HT1080 (cell line): ENCODE data around the gene NKIRAS1. TPM values are rescaled to one million over a fixed set of nuclear protein-coding genes. Genes with fewer than 3 reads are reported as not detected.
A peak's percentile ranks its signal among the peaks of the same experiment; 100 is the strongest.
"Not testable (repeated sequence)": the region's sequence is repeated elsewhere in the genome, so short reads cannot be mapped to it uniquely, and the experiment has no call there.

Source experiments
- DNase-seq: peaks from one replicate; pipeline ENCODE4 v3.0.0-alpha.2; 2015; ENCODE audit warnings: low read depth
- total RNA-seq: library from RNA; depleted of rRNA; stranded (reverse); fragments of >200 nt; shearing (Covaris generic); gene quantifications from 2 replicates; pipeline ENCODE4 v1.2.3, GENCODE V29; 2014; rRNA removed

Gene NKIRAS1
- total RNA-seq, 1 experiment from 2014 or later: 25.0 TPM

DNA sequence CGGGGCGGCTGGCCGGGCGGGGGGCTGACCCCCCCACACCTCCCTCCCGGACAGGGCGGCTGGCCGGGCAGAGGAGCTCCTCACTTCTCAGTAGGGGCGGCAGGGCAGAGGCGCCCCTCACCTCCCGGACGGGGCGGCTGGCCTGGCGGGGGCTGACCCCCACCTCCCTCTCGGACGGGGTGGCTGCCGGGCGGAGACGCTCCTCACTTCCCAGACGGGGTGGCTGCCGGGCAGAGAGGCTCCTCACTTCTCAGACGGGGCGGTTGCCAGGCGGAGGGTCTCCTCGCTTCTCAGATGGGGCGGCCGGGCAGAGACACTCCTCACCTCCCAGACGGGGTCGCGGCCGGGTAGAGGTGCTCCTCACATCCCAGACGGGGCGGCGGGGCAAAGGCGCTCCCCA is 45.4 kb downstream of the NKIRAS1 start:
- DNase-seq: not testable (repeated sequence)

DNA sequence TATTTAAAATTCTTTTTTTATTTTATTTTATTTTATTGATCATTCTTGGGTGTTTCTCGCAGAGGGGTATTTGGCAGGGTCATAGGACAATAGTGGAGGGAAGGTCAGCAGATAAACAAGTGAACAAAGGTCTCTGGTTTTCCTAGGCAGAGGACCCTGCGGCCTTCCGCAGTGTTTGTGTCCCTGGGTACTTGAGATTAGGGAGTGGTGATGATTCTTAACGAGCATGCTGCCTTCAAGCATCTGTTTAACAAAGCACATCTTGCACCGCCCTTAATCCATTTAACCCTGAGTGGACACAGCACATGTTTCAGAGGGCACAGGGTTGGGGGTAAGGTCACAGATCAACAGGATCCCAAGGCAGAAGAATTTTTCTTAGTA is 46.1 kb downstream of the NKIRAS1 start:
- not testable (repeated sequence) for DNase-seq

DNA sequence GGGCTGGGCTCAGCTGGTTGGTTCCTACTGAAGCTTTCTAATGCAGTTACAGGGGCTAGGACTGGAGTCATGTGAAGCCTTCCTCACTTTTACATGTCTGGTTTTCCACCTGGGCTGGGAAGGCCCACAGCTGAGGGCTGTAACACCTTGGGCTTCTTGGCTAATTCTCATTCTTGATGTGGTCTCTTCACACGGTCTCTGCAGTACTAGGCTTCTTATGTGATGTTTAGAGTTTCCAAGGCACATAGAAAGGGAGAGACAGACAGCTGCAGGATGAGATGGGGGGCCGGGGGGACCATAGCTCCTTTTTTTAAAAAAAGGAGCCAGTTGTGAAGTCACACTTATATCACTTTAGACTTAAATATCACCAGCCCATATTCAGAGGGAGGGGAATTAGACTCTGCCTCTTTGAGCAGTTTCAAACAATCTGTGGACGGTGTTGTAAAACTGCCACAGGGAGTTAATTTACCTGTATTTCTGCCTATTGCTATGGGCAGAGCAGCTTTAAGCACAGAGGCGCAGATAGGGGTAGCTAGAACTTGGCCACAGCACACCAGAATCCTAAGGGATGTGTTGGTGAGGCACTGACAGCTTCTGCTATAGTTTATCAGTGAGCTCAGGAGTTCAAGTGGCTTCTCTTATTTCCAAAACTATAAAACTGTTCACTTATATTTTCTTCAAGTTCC is 46.7 kb downstream of the NKIRAS1 start:
- no peak for DNase-seq

DNA sequence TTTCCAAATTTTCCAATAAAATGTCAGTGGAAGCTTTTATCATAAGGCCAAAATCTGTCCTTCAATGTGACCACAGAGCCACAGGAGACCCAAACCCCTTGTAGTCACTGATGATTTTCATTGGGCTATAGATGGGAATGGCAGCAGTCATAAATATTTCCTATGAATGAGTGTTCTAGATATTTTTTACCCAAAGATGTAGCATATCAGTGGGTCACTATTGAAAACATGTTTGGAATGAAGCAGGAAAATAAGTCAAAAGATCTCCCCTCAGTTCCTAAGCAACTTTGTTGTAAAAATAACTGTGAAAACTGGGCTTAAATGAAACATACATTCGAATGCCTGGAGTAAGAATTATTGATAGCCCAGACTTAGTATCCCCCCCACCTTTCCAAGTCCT is 49.0 kb downstream of the NKIRAS1 start:
- DNase-seq: no peak

DNA sequence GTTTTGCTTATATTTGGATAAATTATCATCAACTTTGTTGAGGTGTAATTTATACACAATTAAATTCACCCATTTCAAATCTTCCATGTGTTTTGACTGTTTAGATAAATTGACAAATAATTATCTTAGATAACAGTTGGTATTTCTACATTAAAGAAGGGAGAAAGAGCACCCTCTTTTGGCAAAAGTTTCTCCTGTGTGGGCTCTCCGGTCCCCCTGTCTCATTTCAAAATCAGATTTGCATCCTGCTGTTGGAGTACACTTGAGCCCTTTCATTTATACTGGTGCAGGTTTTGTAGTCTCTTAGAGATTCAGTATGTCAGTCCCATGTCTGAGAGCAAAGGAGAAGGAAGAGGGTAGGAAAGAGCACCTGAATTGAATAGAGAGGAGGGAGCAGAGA is 49.4 kb downstream of the NKIRAS1 start:
- no peak for DNase-seq

DNA sequence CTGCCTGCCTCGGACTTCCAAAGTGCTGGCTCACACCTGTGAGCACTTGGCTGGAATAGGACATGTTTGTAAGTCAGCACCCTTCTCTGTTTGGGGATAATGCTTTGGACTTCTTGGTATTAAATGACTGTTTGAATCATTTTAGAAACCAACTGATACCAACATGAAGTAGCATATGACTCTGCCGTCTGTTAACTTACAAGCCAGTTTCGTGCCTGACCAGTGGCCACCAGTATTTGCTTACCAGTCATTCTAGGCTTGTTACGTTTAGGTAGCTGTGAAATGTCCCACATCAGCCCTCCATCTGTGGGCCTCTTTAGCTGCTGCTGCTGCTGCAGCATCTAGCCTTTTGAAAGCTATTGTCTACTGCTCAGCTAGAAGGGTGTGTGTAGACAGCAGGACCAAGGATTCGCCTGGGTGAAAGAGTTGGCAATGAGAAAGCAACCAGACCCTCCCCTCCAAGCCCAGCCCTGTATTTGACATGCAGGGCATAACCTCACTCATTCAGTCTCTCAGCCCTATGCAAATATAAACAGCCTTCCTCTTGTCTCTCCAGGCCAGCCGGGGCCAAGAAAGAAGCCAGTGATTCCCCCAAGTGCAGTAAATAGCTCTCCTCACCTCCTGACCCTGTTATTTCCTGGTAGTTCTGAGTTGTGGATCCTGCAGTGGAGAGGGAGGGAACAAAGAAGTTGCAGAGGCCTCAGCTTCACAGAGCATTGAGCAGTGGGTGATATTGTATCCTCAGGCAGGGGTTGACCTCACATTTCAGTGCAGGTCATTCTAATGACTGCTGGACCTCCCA is 51.0 kb downstream of the NKIRAS1 start:
- peak; percentile 41 for DNase-seq

DNA sequence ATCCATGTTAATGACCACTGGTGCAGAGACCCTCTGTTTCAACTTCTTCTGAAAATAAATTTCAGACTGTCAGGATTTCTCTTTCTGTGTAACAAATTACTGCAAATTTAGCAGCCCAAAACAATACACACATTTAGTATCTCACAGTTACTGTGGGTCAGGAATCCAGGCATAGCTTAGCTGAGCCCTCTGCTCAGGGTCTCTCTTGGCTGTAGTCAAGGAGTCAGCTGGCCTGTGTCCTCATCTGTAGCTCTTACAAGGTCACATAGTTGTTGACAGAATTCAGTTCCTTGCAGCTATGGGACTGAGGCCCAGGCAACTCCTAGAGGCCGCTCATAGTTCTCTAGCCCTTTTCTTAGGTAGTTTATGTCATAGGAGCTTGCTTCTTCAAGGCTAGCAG is 51.9 kb downstream of the NKIRAS1 start:
- DNase-seq: no peak

DNA sequence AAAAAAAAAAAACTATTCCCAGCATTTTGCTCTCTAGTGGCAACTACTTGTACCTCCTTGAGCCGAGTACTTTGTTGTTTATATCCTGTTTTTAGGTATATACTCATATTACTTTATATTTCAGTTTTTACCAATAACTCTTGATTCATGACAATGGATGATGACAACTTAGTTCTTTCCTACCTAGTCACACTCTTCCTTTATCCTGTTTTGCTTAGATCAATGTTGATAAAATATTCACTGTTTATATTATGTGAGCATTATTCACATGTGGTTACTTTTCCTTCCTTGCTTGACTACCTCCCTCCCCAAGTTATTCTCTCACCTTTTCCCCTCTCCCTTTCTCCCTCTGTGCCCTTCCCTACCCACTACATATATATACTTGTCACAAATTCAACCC is 53.7 kb downstream of the NKIRAS1 start:
- no peak for DNase-seq

DNA sequence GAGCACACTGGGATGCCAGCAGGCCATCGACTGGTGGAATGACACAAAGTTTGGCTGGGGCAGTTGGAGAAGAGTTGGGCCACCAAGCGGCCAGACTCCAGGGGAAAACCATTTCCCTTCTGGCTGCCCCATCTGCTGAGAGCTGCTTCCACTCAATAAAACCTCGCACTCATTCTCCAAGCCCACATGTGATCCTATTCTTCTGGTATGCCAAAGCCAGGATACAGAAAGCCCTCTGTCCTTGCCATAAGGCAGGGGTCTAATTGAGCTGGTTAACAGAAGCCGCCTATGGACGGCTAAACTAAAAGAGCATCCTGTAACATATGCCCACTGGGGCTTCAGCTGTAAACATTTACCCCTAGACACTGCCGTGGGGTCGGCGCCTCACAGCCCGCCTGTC is 55.1 kb downstream of the NKIRAS1 start:
- no peak for DNase-seq

DNA sequence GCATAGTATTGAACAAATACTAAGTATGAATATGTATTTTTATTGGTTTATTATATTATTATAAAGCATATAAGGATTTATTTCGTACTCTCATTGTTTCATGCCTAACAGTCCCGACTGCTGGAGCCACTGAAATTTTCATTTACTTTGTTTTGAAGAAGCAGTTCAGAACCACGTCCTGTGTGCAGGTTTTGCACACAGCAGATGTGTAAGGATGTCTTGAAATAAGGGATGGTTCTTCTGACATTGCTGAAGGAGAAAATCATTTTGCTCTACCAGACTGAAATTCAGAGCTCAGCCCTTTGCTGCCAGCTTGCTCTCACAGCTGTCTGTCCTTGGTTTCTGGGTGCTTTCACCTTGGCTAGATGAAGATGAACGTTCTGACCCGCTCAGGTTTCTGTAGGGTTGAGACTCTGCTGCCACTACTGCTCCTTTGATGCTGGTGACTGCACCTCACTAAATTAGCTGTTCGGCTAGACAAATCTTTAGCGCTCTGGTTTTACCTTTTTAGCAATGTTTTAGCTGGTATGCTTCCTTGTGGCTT is 56.9 kb downstream of the NKIRAS1 start:
- DNase-seq: no peak

DNA sequence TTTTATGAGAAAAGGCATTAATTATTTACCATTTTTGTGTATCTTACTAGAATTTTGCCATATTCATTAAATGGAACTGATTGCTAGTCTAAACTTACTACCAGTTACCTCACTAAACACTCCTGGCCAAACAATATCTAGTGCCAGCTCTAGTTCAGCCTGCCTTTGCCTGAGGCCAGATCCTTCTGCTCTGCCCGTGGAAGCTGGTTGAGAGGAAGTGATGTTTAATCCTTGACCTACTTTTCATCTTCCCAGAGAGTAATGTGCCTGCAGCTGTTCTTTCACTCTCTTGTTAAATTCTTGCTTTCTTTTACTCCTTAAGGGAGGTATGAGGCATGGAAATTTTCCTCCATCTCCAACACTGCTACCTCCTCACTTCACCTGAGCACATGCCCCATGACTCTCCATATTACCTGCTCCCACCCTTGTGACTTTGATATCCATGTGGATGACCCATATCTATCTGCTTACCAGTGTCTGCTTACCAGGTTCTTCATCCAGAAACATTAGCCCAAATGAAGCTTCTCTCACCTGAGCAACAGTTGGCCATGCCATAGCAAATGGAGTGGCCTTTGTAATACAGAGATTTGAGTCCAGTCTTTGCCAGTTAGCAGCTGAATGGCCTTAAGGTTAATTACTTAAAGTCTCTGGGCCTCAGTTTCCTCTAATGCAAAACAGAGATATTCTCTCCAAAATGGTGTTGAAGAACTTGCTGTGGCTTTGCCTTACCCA is 57.6 kb downstream of the NKIRAS1 start:
- no peak for DNase-seq

DNA sequence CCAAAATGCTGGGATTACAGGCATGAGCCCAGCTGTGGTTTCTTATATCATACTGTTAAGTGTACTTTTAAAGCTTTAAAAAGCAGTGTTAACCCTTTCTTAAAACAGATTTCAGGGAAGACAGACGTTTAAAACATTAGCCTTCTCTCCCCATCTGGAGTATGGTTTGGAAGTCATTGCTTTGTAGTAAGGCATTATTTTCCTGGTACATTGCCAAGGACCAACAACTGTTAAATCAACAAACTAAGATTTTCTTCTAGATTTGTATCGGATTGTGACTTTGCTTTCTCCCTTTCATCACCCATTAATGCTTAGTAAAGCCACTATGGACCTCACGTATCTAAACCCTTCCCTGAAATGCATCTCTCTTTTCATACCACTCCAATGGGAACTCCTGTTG is 60.5 kb downstream of the NKIRAS1 start:
- no peak for DNase-seq

DNA sequence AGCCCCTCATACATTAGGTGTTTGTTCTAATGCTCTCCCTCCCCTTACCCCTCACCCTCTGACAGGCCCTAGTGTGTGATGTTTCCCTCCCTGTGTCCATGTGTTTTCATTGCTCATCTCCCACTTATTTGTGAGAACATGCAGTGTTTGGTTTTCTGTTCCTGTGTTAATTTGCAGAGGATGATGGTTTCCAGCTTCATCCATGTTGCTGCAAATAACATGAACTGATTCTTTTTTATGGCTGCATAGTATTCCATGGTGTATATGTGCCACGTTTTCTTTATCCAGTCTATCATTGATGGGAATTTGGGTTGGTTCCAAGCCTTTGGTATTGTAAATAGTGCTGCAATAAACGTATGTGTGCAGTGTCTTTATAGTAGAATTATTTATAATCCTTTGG is 67.3 kb downstream of the NKIRAS1 start:
- DNase-seq: not testable (repeated sequence)

DNA sequence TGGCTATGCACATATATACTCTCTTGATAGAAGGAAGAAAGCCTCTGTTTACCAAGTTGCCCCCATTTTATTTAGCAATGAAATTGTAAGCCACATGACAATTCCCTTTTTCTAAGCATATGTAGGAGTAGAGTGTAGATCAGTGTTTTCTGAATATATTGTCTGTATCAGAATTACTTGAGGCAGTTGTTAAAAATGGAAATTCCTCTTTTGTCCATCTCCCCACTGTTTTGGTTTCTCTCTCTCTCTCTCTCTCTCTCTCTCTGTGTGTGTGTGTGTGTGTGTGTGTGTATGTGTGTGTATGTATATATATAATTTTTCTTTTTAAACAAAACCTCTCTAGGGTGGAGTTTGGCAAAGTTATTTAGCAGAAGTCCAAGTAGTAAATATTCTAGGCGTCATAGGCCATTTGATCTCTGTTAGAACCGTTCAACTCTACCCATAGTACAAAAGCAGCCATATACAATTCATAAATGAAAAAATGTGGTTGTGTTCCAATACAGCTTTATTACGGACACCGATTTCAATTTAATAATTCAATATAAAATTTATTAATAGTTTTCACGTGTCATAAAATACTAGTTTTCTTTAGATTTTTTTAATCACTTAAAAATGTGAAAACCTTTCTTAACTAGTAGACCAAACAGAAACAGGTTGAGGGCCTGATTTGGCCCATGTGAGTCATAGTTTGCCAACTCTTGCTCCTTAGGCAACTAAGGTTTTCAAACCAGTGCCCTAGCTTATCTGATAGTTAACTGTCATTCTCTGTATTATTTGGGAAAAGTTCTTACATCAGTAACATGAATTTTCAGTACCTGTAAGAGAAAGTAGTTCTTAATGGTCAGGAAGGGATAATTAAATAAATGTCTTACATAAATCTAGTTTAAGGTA is 71.2 kb downstream of the NKIRAS1 start:
- DNase-seq: no peak

DNA sequence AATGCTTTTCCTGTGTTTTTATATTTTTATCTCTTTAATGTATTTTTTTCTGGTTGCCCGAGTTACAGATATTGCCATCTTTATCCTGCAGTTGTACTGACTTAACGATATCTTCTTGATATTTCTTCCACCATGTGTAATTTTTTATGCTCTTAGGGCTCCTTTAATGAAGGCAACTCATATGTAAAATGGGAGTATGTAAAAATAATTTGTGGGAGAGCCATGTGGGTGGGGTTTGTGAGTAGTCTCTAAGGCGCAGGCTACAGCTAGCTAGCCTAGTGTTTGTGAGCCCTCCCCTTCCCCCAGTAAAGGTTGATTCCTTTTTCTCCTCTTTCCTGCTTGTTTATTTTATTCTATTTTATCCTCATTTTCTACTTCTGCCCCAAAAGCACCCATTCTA is 72.9 kb downstream of the NKIRAS1 start:
- DNase-seq: no peak

Other genes with a start within 250 kb of the NKIRAS1 start
- 105 and 134 TPM in 2 replicates for gene UBE2E1, start 111.0 kb downstream of the NKIRAS1 start, total RNA-seq
- 2,510 and 2,511 TPM in 2 replicates for gene RPL15, start 142 bp upstream of the NKIRAS1 start, total RNA-seq
- 29.6 and 46.4 TPM in 2 replicates for gene NR1D2, start 28.3 kb upstream of the NKIRAS1 start, total RNA-seq